Uterus (tissue), 2 donors: ENCODE measurements around the gene SMIM28.

Source experiments
- POLR2A ChIP-seq, 2 donors: fragments of 450-650 bp; IDR thresholded peaks; one replicate each; pipeline ENCODE4 v1.6.1; 2016; ENCODE audit warnings: antibody characterized with exemption in 2 of 2, mild to moderate bottlenecking in 1 of 2, moderate library complexity in 1 of 2
- TF ChIP-seq, protein P1 (sequence below), 4 experiments: fragments of 200-600 bp in 2 of 4; fragments of 450-650 bp in 2 of 4; sonication (generic) in 2 of 4; IDR thresholded peaks; one replicate each; pipeline ENCODE4 v1.5.1; 2016 to 2019; ENCODE audit warnings: antibody characterized with exemption in 4 of 4, mild to moderate bottlenecking in 2 of 4, moderate library complexity in 1 of 4

DNA sequence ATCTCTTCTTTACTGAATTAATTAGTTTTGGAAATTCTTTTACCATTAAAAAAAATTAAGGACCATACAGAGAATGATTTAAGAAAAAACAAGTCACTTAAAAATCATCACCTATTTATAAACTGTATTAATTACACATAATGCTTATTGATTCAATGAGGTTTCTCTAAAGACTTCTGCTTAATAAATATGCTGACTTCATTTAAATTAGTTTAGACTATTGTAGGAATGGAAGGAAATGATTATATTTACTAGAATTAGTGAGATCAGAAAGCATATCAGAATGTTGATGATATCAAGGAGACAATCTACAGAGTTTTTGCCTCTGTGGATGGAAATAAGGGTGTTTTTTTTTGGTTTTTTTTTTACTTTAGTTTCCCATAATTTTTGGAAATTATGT lies 34.6 kb upstream of the SMIM28 start:
- TF ChIP-seq, protein P1, sequence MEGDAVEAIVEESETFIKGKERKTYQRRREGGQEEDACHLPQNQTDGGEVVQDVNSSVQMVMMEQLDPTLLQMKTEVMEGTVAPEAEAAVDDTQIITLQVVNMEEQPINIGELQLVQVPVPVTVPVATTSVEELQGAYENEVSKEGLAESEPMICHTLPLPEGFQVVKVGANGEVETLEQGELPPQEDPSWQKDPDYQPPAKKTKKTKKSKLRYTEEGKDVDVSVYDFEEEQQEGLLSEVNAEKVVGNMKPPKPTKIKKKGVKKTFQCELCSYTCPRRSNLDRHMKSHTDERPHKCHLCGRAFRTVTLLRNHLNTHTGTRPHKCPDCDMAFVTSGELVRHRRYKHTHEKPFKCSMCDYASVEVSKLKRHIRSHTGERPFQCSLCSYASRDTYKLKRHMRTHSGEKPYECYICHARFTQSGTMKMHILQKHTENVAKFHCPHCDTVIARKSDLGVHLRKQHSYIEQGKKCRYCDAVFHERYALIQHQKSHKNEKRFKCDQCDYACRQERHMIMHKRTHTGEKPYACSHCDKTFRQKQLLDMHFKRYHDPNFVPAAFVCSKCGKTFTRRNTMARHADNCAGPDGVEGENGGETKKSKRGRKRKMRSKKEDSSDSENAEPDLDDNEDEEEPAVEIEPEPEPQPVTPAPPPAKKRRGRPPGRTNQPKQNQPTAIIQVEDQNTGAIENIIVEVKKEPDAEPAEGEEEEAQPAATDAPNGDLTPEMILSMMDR (IDR thresholded peaks at IDR 0.05): no peak
- TF ChIP-seq POLR2A (IDR thresholded peaks at IDR 0.05): no peak
